PFSK-1 (cell line): ENCODE data around the gene SH3BGRL3.

Source experiments
- FOXP2 ChIP-seq: optimal IDR thresholded peaks from 2 replicates; pipeline ENCODE3; 2011; ENCODE audit warnings: borderline replicate concordance, control low read depth, inconsistent platforms; ENCODE audit not compliant: insufficient read depth; ENCODE audit errors: extremely low read length, extremely low read depth
- POLR2AphosphoS5 ChIP-seq: IDR thresholded peaks from 2 replicates; pipeline ENCODE4 v1.6.1; 2012; ENCODE audit warnings: low read depth, mild to moderate bottlenecking, control low read depth, low read length, moderate library complexity
- REST ChIP-seq, 2 experiments: IDR thresholded peaks; 2 replicates each; pipeline versions ENCODE4 v1.6.1 to v1.8.0; 2011 to 2012; ENCODE audit warnings: low read depth in 2 of 2, low read length in 2 of 2, control low read depth in 1 of 2, inconsistent platforms in 1 of 2, mild to moderate bottlenecking in 1 of 2, moderate library complexity in 1 of 2; ENCODE audit not compliant: insufficient read depth in 1 of 2
- SIN3A ChIP-seq: IDR thresholded peaks from 2 replicates; pipeline ENCODE4 v1.6.1; 2012; ENCODE audit warnings: mild to moderate bottlenecking, low read length, moderate library complexity, borderline replicate concordance; ENCODE audit not compliant: insufficient read depth
- TAF1 ChIP-seq: IDR thresholded peaks from 2 replicates; pipeline ENCODE4 v1.6.1; 2012; ENCODE audit warnings: low read length, control low read depth, borderline replicate concordance; ENCODE audit not compliant: insufficient read depth

The SH3BGRL3 gene

GRCh38 chr1:26295194-26296138 is 15.6 kb downstream of the SH3BGRL3 start:
- TF ChIP-seq FOXP2 (no peak), TAF1 (no peak), REST (IDR thresholded peaks at IDR 0.05; ENCODE audit: insufficient read depth in 1 of 2, low read depth in 2 of 2, low read length in 2 of 2) (no peak), SIN3A (no peak), POLR2AphosphoS5 (no peak)

GRCh38 chr1:26296340-26297056 is 16.6 kb downstream of the SH3BGRL3 start:
- TF ChIP-seq SIN3A (no peak), FOXP2 (no peak), REST (IDR thresholded peaks at IDR 0.05; ENCODE audit: insufficient read depth in 1 of 2, low read depth in 2 of 2, low read length in 2 of 2) (no peak), POLR2AphosphoS5 (no peak), TAF1 (no peak)

- TF ChIP-seq FOXP2, result no peak
- TF ChIP-seq REST (IDR thresholded peaks at IDR 0.05; ENCODE audit: insufficient read depth in 1 of 2, low read depth in 2 of 2, low read length in 2 of 2), result no peak
- TF ChIP-seq TAF1, result no peak
- no peak for TF ChIP-seq SIN3A
- no peak for TF ChIP-seq POLR2AphosphoS5
Measured at GRCh38 chr1:26297057-26297790, 17.3 kb downstream of the SH3BGRL3 start.

- no peak for TF ChIP-seq FOXP2
- TF ChIP-seq TAF1, result no peak
- TF ChIP-seq POLR2AphosphoS5, result no peak
- TF ChIP-seq SIN3A, result no peak
- no peak for TF ChIP-seq REST (IDR thresholded peaks at IDR 0.05; ENCODE audit: insufficient read depth in 1 of 2, low read depth in 2 of 2, low read length in 2 of 2)
Measured at GRCh38 chr1:26297791-26298124, 17.9 kb downstream of the SH3BGRL3 start.
